Astrocyte of the spinal cord (primary cell): Measurements from ENCODE around the gene PGAP3.

ENCODE experiments used
- DNase-seq: peaks from one replicate; pipeline ENCODE4 v3.0.0; 2011; ENCODE audit warnings: low read depth, low spot score
- H3K4me3 ChIP-seq: 2 replicates; pipeline ENCODE4 v1.5.1; 2011; ENCODE audit warnings: low read depth, mild to moderate bottlenecking, low read length, moderate library complexity
- in situ Hi-C: cut with HindIII; loops from 2 replicates; pipeline ENCODE4 v1.10.0; 2017; ENCODE audit warnings: low sequenced_read_pairs
- TF ChIP-seq, protein P1 (sequence below): IDR thresholded peaks from 2 replicates; pipeline ENCODE4 v1.5.1; 2012; ENCODE audit warnings: low read depth, mild to moderate bottlenecking, low read length, inconsistent platforms

Gene PGAP3

DNA sequence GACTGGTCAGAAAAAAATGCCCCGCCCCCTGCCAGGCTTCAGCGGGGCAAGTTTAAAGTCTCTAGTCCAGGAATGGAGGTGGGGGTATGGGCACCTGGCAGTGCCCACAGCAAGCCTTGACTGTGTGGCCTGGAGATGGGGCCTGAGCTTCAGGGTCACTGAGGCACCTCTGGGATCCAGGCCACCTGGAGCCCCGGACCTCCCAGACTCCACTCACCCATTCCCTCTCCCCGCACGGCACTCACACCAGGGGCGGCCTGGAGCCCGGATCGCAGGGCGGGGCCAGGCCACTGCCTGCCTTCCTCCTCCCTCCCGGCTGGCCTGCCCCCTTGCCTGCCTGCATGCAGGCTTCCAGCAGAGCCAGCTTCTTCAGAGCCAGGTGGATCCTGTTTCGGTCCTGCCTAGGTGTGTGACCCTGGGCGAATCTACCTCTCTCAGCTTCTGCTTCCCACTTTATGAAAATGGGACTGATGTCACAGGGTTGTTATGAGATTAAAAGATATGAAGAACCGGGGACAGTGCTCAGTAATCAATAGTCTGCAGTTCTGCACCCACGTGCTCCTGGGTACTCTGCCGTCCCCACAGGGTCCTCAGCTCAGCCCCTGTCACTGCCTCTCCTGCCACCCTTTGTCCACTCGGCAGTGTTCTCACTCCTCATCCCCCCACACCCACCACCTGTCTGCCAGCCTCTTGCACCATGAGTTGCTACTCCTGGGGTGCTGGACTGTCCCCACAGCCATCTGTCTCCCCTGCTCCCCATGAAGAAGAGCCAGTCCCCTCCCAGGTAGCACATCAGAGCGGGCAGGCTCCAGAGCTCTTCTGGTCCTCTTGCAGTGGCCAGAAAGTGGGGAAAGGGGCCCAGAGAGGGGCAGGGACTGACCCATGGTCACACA is 23.9 kb downstream of the PGAP3 start:
- in situ Hi-C loops, result no loop called here
- TF ChIP-seq, protein P1, sequence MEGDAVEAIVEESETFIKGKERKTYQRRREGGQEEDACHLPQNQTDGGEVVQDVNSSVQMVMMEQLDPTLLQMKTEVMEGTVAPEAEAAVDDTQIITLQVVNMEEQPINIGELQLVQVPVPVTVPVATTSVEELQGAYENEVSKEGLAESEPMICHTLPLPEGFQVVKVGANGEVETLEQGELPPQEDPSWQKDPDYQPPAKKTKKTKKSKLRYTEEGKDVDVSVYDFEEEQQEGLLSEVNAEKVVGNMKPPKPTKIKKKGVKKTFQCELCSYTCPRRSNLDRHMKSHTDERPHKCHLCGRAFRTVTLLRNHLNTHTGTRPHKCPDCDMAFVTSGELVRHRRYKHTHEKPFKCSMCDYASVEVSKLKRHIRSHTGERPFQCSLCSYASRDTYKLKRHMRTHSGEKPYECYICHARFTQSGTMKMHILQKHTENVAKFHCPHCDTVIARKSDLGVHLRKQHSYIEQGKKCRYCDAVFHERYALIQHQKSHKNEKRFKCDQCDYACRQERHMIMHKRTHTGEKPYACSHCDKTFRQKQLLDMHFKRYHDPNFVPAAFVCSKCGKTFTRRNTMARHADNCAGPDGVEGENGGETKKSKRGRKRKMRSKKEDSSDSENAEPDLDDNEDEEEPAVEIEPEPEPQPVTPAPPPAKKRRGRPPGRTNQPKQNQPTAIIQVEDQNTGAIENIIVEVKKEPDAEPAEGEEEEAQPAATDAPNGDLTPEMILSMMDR, result no peak

DNA sequence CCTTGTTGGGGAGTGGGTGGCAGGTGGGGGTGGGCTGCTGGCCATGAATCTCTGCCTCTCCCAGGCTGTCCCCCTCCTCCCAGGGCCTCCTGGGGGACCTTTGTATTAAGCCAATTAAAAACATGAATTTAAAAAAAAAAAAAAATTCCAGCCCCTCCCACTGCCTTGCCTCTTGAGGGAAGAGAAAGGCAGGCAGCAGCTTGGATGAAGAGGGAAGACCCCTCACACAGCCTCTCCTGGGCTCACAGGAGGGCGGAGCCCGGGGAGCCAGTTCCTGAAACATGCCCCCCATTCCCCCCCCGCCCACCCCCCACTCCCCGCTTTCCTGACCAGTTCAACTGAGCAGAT is 24.5 kb downstream of the PGAP3 start:
- in situ Hi-C loops, result no loop called here
- DNase-seq, result no peak
- H3K4me3 ChIP-seq, result no peak overlapping the region
- TF ChIP-seq, protein P1, result no peak

More for the DNA sequence above, 23.9 kb downstream of the PGAP3 start:
- H3K4me3 ChIP-seq, result no peak overlapping the region
- no peak for DNase-seq

DNA sequence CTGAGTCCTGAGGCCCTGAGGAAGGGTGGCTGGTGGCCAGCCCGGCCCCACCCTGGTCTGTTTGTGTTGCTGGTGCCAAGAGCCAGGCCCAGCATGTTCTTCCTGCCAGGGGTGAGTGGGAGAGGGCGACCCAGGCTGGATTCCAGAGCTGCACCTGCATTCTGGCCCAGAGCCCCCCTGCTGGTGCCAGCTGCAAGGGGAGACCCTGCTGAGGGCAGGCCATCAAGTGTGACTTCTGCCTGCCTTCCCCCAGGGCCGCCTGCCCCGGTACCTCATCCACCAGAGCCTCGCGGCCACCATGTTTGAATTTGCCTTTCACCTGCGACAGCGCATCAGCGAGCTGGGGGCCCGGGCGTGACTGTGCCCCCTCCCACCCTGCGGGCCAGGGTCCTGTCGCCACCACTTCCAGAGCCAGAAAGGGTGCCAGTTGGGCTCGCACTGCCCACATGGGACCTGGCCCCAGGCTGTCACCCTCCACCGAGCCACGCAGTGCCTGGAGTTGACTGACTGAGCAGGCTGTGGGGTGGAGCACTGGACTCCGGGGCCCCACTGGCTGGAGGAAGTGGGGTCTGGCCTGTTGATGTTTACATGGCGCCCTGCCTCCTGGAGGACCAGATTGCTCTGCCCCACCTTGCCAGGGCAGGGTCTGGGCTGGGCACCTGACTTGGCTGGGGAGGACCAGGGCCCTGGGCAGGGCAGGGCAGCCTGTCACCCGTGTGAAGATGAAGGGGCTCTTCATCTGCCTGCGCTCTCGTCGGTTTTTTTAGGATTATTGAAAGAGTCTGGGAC is 25.1 kb downstream of the PGAP3 start:
- no peak for DNase-seq
- TF ChIP-seq, protein P1, result no peak
- H3K4me3 ChIP-seq, result no peak overlapping the region
- in situ Hi-C loops, result no loop called here

DNA sequence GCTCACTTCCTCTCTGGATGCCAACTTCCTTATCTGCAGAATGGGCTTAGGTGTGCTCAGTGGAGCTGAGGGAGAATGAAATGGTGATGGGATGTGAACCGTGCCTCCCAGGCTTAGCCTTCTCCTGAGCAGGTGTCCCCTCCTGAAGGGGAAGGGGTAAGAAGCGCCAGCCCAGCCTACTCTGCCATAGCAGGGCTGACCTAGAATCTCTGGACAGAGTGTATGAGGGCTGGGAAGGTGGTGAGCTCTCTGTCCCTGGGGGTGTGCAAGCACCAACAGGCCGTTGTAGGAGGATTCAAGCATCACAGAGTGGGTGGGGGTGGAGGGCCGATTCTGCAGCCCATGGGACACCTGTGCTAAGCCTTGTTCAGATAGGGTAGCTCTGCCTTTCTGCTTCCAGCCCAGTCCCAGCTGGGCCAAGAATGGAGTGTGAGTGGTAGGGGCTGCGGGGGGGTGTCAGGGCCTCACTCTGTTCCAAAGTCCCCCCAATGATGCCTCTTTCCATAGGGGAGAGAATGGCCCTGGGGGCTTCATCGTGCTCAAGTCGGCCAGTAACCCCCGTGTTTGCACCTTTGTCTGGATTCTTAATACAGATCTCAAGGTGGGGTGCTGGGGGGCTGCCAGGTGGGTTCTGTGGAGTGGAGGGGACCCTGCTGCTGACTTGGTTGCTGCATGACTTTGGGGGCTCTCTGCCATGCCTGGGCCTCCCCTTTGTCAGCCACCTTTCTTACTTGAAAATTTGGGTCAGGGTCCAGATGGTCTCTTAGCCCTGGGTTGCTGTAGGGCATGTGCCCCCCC is 25.9 kb downstream of the PGAP3 start:
- TF ChIP-seq, protein P1, result no peak
- in situ Hi-C loops, result no loop called here
- H3K4me3 ChIP-seq, result no peak overlapping the region
- no peak for DNase-seq

DNA sequence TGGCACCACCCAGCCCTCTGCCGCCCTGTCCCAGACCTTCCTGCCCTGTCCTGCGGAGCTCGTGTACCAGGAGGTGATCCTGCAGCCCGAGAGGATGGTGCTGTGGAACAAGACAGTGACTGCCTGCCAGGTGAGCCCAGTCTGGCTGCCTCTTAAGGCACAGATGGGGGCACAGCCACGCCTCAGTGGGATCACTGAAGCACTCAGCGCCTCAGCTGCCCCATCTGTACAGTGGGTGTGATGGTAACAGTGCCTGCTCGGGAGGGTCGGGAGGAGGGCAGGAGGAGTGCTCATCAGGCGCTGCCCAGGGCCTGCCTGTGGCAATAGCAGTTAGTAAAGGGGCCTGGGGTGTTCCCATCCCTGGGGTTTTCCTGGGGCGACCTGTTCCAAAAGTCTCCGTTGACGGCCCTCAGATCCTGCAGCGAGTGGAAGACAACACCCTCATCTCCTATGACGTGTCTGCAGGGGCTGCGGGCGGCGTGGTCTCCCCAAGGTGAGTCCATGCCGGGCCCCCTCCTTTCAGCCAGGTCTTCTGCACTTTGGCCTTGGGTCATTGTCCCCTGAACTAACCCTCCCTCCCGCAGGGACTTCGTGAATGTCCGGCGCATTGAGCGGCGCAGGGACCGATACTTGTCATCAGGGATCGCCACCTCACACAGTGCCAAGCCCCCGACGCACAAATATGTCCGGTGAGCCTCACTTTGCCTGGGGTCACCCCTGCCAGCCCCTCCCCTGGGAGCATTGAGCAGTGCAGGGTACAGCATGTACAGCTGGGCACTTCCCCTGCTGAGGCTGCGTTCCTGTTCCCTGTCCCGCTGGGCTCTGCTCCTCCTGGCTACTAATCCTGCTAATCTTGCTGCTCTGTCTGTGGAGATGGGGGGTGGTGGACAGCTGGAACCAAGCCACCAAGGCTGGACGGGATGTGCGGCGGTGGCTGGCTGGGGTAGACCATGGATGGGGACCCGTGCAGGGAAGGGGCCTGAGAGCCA is 27.2 kb downstream of the PGAP3 start:
- TF ChIP-seq, protein P1, result no peak
- no peak overlapping the region for H3K4me3 ChIP-seq
- in situ Hi-C loops, result no loop called here
- DNase-seq, result no peak

DNA sequence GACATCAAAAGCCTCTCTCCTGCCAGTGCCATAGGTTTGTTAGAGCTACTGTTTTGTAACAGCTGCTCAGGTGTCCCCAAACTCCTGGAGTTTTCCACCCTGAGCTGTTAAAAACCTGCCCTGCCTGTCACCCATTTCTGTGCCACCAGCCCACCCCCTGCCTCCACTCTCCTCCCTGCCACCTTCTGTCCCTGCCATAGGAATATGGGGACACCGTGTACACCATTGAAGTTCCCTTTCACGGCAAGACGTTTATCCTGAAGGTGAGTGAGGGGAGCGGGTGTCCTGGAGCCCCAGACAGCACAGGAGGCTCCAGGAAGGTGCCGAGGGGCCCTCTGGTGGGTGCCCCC is 27.9 kb downstream of the PGAP3 start:
- no peak for DNase-seq
- in situ Hi-C loops, result no loop called here
- no peak overlapping the region for H3K4me3 ChIP-seq
- TF ChIP-seq, protein P1, result no peak
